ENCODE data around the gene UGDH. TPM values are rescaled to one million over a fixed set of nuclear protein-coding genes. Genes with fewer than 3 reads are reported as not detected.

UGDH gene
- total RNA-seq, 1 donor from 2014 or later, result 157 TPM

DNA sequence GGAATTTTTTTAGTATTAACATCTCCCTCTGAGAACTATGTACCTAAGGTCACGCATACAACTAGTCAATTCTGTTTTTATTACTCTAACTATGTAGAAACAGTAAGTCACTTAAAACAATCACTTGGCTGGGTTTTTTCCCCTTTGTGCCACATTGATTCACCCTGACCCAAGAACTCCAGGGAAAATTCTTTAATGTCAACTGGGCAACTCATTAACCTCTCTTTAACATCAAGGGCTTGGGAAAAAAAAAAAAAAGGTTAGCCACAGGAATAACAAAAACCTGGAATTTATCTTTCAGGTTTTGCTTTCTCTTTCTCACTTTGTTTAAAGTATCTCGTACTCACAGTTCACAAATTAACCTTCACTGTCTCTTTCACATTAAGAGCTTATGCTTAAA is 76.6 kb downstream of the UGDH start:
- Histone ChIP-seq H3K36me3 (peaks cover 31% of the 10 kb centered on the region), H3F3A (ENCODE audit: low read depth) (peaks cover 82% of the 10 kb centered on the region), H3K4me1 (no peaks in the 10 kb centered on the region), H3K4me2 (no peak overlapping the region), H2AFZ (replicated peaks) (no peak overlapping the region), H3K79me2 (ENCODE audit: low read depth) (peaks cover 21% of the 10 kb centered on the region), H3K27me3 (no peaks in the 10 kb centered on the region), H3K27ac (peak overlapping the region; percentile 27), H4K20me1 (ENCODE audit: low read depth) (peaks cover 40% of the 10 kb centered on the region), H3K9me3 (ENCODE audit: low read depth) (no peaks in the 10 kb centered on the region), H3K4me3 (no peak overlapping the region), H3K9ac (no peak overlapping the region)
- TF ChIP-seq, protein P1, sequence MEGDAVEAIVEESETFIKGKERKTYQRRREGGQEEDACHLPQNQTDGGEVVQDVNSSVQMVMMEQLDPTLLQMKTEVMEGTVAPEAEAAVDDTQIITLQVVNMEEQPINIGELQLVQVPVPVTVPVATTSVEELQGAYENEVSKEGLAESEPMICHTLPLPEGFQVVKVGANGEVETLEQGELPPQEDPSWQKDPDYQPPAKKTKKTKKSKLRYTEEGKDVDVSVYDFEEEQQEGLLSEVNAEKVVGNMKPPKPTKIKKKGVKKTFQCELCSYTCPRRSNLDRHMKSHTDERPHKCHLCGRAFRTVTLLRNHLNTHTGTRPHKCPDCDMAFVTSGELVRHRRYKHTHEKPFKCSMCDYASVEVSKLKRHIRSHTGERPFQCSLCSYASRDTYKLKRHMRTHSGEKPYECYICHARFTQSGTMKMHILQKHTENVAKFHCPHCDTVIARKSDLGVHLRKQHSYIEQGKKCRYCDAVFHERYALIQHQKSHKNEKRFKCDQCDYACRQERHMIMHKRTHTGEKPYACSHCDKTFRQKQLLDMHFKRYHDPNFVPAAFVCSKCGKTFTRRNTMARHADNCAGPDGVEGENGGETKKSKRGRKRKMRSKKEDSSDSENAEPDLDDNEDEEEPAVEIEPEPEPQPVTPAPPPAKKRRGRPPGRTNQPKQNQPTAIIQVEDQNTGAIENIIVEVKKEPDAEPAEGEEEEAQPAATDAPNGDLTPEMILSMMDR (IDR thresholded peaks at IDR 0.05), result no peak
- TF ChIP-seq EZH2 (IDR thresholded peaks at IDR 0.05) (no peak), EZH2phosphoT487 (IDR thresholded peaks at IDR 0.05) (no peak)
- Mint-ChIP-seq H3K27ac (no peak overlapping the region), H3K4me1 (no peaks in the 10 kb centered on the region), H3K27me3 (ENCODE audit: insufficient read depth, low read depth) (peaks cover 4% of the 10 kb centered on the region), H3K9me3 (no peaks in the 10 kb centered on the region), H3K4me3 (no peak overlapping the region), H3K36me3 (peaks cover 30% of the 10 kb centered on the region)
- DNase-seq (ENCODE audit: low spot score), result no peak

Other genes starting within 250 kb of the UGDH start
- 67.0 and 123 TPM in 2 replicates for gene RFC1, start 161.1 kb downstream of the UGDH start, total RNA-seq (ENCODE audit: low replicate concordance)
- gene KLB, start 120.5 kb downstream of the UGDH start, total RNA-seq (ENCODE audit: low replicate concordance), result not detected in 2 replicates
- gene RPL9, start 68.5 kb downstream of the UGDH start, total RNA-seq (ENCODE audit: low replicate concordance), result 4,656 and 6,671 TPM in 2 replicates
- gene LIAS, start 68.4 kb downstream of the UGDH start, total RNA-seq (ENCODE audit: low replicate concordance), result 20.5 and 30.5 TPM in 2 replicates
- 43.5 and 91.0 TPM in 2 replicates for gene SMIM14, start 111.4 kb upstream of the UGDH start, total RNA-seq (ENCODE audit: low replicate concordance)
- 36.6 and 61.8 TPM in 2 replicates for gene UBE2K, start 170.7 kb upstream of the UGDH start, total RNA-seq (ENCODE audit: low replicate concordance)

Measured in neural progenitor cell (in vitro differentiated cells).